NCI-H187 treated with DMSO at 0.1 percent for 48 hours (cell line): Measurements from ENCODE around the gene GRPR.

Source experiments
- DNase-seq: peaks from one replicate; lab custom pipeline; 2025; lab: John Stamatoyannopoulos, UW

Gene GRPR

GRCh38 chrX:16123222-16123786 lies at the start of gene GRPR:
GRPR (plus strand) TSS chrX:16123565; CDS start chrX:16123954, 389 bp downstream.
- peak; percentile 3 for DNase-seq

GRCh38 chrX:16075087-16075486 lies 48.3 kb upstream of the GRPR start:
- no peak for DNase-seq

DNA sequence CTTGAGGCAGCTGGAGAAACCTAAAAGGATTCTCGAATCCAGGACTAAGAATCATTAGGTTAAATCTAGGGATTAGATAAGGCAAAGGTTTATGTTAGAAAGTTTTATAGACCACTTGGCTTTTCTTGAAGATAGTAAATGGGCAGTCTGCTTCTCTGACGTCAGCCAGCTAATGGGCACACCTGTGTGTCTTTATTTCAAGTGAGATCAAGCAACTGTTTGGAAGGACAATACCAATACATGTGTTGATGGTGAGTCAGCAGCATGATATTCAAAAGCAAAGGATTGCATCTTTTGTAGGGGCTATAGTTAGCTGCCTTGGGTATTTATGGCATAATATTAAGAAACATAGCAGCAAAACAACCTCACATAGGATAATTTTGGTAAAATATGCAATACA lies 46.5 kb upstream of the GRPR start:
- no peak for DNase-seq

DNA sequence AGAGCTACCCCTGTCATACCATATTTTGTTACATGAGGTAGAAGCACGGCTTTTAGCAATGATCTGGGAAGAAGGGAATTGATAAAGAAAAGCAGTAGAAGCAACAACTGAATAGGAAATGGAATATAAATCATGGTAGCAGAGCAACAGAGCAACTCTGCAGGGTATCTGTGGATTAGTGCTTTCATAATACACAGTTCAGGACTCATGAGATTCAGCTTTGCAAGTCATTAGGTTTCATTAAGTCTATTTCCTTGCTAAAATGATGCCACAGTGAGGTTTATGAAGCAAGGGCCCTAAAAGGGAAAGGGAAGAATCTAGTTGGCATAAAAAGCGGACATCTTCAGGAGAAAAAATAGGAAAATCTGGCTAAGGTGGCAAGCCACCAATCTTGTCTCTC lies 45.6 kb upstream of the GRPR start:
- DNase-seq = no peak

DNA sequence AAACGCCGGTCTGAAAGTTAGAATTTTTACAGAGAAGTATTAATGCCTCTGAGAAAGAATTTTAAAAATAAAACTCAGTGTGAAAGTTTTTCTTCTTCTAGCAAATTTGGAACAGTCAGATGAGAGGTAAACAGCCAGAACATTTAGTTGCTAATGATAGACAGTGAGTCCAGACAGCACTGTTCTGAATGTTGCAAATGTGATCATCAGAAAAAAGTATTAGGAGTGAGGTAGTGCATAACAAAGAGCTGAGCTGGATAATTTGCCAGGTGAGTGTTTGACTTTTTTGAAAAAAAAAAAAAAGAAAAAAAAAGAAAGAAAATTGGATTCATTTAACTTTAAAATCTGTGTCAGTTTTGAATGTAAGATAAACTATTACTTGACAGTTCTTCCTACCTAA lies 42.0 kb upstream of the GRPR start:
- no peak for DNase-seq

GRCh38 chrX:16082470-16083085 lies 40.8 kb upstream of the GRPR start:
- DNase-seq = no peak

GRCh38 chrX:16087076-16087475 lies 36.3 kb upstream of the GRPR start:
- no peak for DNase-seq

DNA sequence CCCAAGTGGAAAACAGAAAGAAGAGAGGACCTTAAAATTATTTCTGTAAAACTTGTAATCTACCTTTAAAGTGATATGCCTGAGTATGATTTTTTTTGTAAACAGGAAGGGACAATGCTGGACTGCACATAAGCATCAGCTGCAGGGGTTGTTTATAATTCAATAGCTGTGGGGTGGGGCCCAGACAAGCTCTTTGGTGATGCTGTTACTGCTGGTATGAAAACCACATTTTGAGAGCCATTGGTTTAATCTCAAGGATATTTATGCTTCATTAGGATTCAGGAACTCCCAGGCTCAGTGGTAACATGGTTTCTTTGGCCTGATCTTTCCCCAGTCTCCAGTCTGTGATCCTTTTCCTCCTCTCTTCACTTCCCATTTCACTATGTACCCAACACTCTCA lies 34.3 kb upstream of the GRPR start:
- DNase-seq = no peak

GRCh38 chrX:16096141-16096540 lies 27.2 kb upstream of the GRPR start:
- no peak for DNase-seq

- DNase-seq = no peak
Measured at GRCh38 chrX:16100673-16101072, 22.7 kb upstream of the GRPR start.

- DNase-seq = no peak
Measured at GRCh38 chrX:16101581-16101980, 21.8 kb upstream of the GRPR start.

GRCh38 chrX:16103625-16104024 lies 19.7 kb upstream of the GRPR start:
- DNase-seq = no peak

- DNase-seq = no peak
Measured at GRCh38 chrX:16112428-16112827, 10.9 kb upstream of the GRPR start.

- no peak for DNase-seq
Measured at GRCh38 chrX:16113978-16114565, 9.3 kb upstream of the GRPR start.

- no peak for DNase-seq
Measured at GRCh38 chrX:16114611-16115010, 8.8 kb upstream of the GRPR start.

GRCh38 chrX:16119353-16120220 lies 3.8 kb upstream of the GRPR start:
- DNase-seq = no peak

DNA sequence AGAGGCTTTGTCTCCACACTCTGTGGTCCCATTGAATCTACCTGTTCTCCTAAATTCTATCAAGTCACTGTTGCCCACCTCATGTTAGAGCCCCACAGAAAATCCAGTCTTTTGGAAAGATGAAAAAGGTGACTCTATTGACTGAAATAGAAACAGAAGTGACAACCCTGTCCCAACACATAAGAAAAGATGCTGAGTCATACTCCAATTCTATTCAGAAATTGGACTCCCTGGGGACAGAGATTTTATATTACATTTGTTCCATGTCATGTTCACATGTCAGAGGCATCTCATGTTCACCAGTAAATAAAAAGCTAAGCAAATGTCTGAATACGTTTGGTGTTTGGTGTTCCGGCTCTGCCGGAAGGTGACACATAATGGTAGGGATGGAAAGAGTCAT lies 2.9 kb upstream of the GRPR start:
- DNase-seq = no peak

GRCh38 chrX:16124201-16124600 lies 836 bp downstream of the GRPR start:
- no peak for DNase-seq

GRCh38 chrX:16125520-16126149 lies 2.3 kb downstream of the GRPR start:
- no peak for DNase-seq

DNA sequence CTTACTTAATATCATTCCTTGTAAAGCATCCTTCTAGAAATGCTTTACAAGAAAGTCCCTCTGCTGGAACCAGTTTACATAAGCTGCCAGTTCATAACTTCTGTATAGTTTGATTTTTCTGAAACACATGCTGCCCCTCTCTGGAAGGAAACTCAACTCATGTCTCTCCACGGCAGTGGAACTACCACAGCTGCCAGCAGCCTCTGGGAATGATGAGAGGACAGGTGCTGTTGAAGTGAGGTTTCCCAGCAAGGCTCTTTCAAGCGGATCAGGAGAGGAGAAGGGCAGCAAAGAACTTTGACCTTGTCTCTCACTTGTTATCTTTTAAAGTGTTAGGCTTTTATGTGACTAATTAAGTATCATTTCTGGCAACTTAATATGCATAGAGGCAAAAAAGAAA lies 7.3 kb downstream of the GRPR start:
- DNase-seq = no peak

DNA sequence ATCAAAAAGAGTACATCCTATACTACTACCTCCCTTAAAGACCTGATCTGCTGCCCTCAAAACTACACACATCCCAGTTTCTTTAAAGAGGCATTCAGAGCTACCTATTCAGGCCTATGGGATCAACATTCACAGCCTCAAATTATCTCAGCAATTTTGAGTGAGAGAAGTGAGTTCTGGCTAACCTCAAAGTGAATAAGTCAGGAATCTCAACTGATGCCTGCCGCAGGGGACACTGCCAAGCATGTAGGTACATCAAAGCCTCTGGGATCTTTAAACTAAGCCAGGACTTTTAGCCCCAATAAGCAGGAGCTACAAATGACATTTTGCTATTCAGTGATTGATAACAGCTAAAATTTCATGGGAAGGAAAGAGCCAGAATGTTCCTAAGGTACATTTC lies 11.6 kb downstream of the GRPR start:
- no peak for DNase-seq

- DNase-seq = no peak
Measured at GRCh38 chrX:16136080-16136479, 12.7 kb downstream of the GRPR start.
